Measurements from ENCODE around the gene ARL15. TPM values are rescaled to one million over a fixed set of nuclear protein-coding genes. Genes with fewer than 3 reads are reported as not detected.

ARL15 gene
- total and polyA plus RNA-seq, 7 donors = 11.7 to 30.7 (median 16.6) TPM

- TF ChIP-seq CTCF (IDR thresholded peaks at IDR 0.05) (no peak), POLR2A (IDR thresholded peaks at IDR 0.05) (no peak), EP300 (IDR thresholded peaks at IDR 0.05) (no peak), POLR2AphosphoS5 (IDR thresholded peaks at IDR 0.05) (no peak)
Measured at GRCh38 chr5:54162184-54162583, 148.2 kb downstream of the ARL15 start.

GRCh38 chr5:54160329-54160728, 150.0 kb downstream of the ARL15 start:
- H3K9me3 ChIP-seq = no peaks in the 10 kb centered on the region
- DNase-seq = no peak
- no peak overlapping the region for H3K4me3 ChIP-seq
- no peaks in the 10 kb centered on the region for H3K36me3 ChIP-seq
- no peak overlapping the region for H3K27ac ChIP-seq
- no peak for TF ChIP-seq POLR2AphosphoS5 (IDR thresholded peaks at IDR 0.05)
- TF ChIP-seq EP300 (IDR thresholded peaks at IDR 0.05) = no peak
- no peak for TF ChIP-seq POLR2A (IDR thresholded peaks at IDR 0.05)
- no peak for TF ChIP-seq CTCF (IDR thresholded peaks at IDR 0.05)
- intact Hi-C loops (cut with DNase I) = no loop called here
- peaks cover 0 to 18% (median 8%) of the 10 kb centered on the region in 4 donors for H3K4me1 ChIP-seq
- no peaks in the 10 kb centered on the region for H3K27me3 ChIP-seq

More at GRCh38 chr5:54162184-54162583, 148.2 kb downstream of the ARL15 start:
- DNase-seq = no peak
- intact Hi-C loops (cut with DNase I) = no loop called here
- H3K9me3 ChIP-seq = no peaks in the 10 kb centered on the region
- WGBS, 2 donors = 96 to 98% methylated on average over 3 of the region's 3 CpGs
- H3K4me3 ChIP-seq = no peak overlapping the region
- H3K27ac ChIP-seq = no peak overlapping the region
- no peaks in the 10 kb centered on the region for H3K27me3 ChIP-seq
- no peaks in the 10 kb centered on the region for H3K36me3 ChIP-seq
- H3K4me1 ChIP-seq = peaks cover 0 to 18% (median 8%) of the 10 kb centered on the region in 4 donors

GRCh38 chr5:54159893-54160195, 150.5 kb downstream of the ARL15 start:
- Histone ChIP-seq H3K4me1 (peaks cover 0 to 18% (median 8%) of the 10 kb centered on the region in 4 donors), H3K36me3 (no peaks in the 10 kb centered on the region), H3K27me3 (no peaks in the 10 kb centered on the region), H3K9me3 (no peaks in the 10 kb centered on the region), H3K4me3 (no peak overlapping the region), H3K27ac (no peak overlapping the region)
- WGBS, 2 donors = 75 to 80% methylated on average over 2 of the region's 2 CpGs
- DNase-seq = no peak
- TF ChIP-seq CTCF (IDR thresholded peaks at IDR 0.05) (no peak), POLR2A (IDR thresholded peaks at IDR 0.05) (no peak), POLR2AphosphoS5 (IDR thresholded peaks at IDR 0.05) (no peak)
- intact Hi-C loops (cut with DNase I) = no loop called here

- H3K27ac ChIP-seq = no peak overlapping the region
- H3K4me3 ChIP-seq = no peak overlapping the region
- DNase-seq = no peak
- no peak for TF ChIP-seq POLR2A (IDR thresholded peaks at IDR 0.05)
- no peak for TF ChIP-seq EP300 (IDR thresholded peaks at IDR 0.05)
- TF ChIP-seq CTCF (IDR thresholded peaks at IDR 0.05) = no peak
- no peak for TF ChIP-seq POLR2AphosphoS5 (IDR thresholded peaks at IDR 0.05)
- no peaks in the 10 kb centered on the region for H3K36me3 ChIP-seq
- WGBS, 2 donors = 82 to 92% methylated on average over 4 of the region's 4 CpGs
- intact Hi-C loops (cut with DNase I) = no loop called here
- peaks cover 0 to 18% (median 8%) of the 10 kb centered on the region in 4 donors for H3K4me1 ChIP-seq
- H3K27me3 ChIP-seq = no peaks in the 10 kb centered on the region
- H3K9me3 ChIP-seq = no peaks in the 10 kb centered on the region
Measured at GRCh38 chr5:54159153-54159892, 151.1 kb downstream of the ARL15 start.

- no peak for DNase-seq
- 93 to 98% methylated on average over 1 of the region's 1 CpG for WGBS, 2 donors
- Histone ChIP-seq H3K36me3 (no peaks in the 10 kb centered on the region), H3K27ac (no peak overlapping the region), H3K4me1 (peaks cover 0 to 18% (median 8%) of the 10 kb centered on the region in 4 donors), H3K4me3 (no peak overlapping the region), H3K9me3 (no peaks in the 10 kb centered on the region), H3K27me3 (no peaks in the 10 kb centered on the region)
- TF ChIP-seq CTCF (IDR thresholded peaks at IDR 0.05) = no peak
- TF ChIP-seq POLR2AphosphoS5 (IDR thresholded peaks at IDR 0.05) = no peak
- no peak for TF ChIP-seq POLR2A (IDR thresholded peaks at IDR 0.05)
- no peak for TF ChIP-seq EP300 (IDR thresholded peaks at IDR 0.05)
- intact Hi-C loops (cut with DNase I) = no loop called here
Measured at GRCh38 chr5:54156577-54156976, 153.8 kb downstream of the ARL15 start.

All from sigmoid colon (tissue), 7 donors.